Measurements from ENCODE around the gene C17orf75.
"Not testable (repeated sequence)": the region's sequence is repeated elsewhere in the genome, so short reads cannot be mapped to it uniquely, and the experiment has no call there.

Gene C17orf75

DNA sequence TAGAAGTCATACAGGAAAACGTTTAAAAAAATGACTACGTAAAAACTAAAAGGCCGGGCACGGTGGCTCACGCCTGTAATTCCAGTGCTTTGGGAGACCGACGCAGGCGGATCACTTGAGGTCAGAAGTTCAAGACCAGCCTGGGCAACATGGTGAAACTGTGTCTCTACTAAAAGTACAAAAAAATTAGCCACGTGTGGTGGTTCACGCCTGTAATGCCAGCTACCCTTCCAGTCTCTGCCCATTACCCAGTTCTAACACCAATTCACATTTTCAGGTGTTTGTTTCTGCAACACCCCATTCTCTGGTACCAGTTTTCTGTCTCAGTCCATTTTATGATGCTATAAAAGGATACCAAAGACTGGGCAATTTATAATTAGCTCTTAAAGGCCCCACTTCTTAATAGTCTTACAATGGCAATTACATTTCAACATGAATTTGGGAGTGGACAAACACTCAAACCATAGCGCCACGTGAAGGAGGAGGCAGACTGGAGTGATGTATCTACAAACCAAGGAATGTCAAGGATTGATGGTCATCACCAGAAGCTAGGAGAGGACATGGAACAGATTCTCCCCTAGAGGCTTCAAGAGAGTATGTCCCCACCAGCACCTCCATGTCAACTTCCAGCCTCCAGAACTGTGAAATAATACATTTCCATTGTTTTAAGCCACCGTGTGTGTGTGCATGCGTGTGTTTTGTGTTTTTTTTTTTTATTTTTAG lies 791 bp upstream of the C17orf75 start:
- DNase-seq, result peak; percentile 49

- peak; percentile 80 for DNase-seq
Observed at GRCh38 chr17:32341141-32341856, 674 bp downstream of the C17orf75 start.

DNA sequence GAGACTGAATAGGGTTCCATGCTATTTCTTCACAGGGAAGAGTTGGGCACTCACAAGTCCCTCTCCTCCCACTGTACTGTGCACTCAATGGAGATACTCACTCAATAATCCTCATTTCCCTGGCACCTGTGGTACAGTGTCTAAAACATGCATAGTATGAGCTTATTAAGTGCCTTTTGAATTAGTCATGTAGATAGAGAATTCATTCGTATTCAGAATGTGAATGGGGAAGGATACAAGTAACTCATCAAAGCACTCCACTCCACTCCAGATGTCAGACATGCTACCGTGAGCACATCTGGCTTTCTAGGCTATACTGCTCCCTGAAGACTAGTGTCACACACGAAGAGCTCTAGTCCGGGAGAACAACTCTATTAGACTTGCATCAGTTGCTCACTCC lies 6.3 kb downstream of the C17orf75 start:
- no peak for DNase-seq

DNA sequence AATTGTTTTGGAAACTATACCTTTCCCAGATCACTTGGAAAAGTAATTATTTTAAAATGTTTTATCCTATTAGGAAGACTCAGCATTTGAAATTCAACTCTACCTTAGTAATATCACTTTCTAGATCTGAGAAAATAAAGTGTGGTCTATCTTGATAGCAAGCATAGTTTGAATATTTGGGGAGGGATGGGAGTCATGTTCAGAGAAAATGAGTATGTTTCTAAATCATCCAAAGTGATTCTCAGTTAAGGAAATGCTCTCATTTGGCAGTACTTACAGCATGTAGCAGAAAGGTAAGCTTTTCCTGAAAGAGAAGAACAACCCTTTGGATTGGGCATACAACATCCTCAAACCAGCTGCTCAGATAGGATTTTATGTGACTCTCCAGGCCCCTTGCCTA lies 6.9 kb downstream of the C17orf75 start:
- DNase-seq, result no peak

DNA sequence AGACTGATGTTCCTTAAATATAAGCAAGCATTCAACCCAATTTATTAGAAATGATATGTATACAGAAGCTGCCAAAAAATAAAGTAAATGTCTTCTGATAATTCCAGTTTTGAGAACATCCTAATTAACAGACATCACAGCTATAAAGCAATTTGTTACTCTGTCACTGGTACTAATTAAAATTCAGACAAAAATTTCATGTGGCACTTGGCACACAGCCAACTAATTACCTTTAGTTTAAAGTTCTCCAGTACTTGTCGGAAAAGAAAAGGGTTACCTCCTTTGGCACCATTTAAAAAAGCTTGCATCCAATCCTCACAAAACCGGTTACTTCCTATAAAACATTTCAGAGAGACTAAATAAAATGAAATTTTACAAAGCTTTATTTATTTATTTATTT lies 8.8 kb downstream of the C17orf75 start:
- no peak for DNase-seq

GRCh38 chr17:32331243-32332040 lies 10.5 kb downstream of the C17orf75 start:
- peak; percentile 69 for DNase-seq

DNA sequence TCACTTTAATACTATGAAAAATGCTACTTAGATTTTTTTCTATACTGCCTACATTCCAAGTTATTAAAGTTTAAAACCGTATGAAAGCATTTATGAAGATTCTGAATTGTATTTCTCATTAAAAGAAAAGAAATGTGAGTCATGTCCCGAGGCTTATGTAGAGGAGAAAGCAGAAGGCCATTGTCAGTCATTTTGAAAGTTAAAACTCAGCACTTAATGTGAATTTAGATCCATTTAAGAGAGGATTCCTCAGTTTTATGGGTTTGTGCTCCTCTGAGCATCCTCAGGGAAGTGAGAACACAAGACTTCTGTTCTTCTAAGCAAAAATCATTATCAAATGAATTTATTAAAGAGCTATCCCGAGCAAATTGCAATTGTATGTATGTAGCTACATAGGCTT lies 11.8 kb downstream of the C17orf75 start:
- no peak for DNase-seq

DNA sequence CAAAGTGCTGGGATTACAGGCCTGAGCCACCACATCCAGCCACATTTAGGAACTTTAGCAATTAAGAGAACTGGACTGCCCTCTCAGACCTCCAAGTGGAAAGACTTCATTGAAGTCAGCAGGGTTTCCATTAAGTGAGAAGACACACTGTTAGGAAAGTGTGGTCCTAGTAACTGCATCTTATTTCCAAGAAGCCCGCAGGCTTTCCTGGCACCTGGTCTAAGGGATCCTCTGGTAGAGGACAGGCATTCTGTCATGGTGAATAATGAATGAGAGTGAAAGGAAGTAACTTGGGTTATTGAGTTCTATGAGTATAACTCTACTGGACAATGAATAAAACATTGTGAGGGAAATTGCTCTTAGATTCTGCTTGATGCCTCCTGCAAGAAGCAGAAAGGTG lies 14.1 kb downstream of the C17orf75 start:
- no peak for DNase-seq

DNA sequence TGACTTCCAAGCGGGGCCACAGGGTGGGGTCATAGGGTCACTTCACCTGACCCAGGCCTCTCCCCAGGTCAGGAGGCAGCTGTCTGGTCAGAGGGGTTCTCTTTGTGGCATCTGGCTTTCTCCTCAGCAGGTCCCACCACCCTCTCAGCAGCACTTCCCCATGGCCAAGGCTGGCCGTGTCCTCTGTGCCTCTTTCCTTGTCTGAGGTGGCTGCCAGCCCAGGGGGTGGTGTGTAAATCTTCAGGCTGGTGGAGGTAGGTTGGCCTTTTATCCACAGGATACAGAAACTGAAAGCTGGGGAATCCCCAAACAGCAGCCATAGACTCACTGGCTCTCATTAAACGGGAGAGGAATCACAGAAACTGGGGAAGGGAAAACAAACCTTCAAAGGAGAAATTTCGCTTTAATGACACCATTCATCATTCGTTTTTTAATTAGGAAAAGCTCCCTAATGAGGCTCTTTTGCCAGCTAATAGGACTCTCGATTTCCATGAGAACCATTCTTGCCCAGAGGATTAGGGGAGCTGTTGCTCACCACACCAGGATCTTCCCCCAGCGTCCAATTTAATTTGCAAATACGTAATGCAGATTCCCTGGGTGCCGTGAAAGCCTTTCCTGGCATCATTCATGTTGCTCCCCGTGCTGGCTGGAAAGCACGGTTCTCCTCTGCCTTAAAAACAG lies 18.0 kb downstream of the C17orf75 start:
- DNase-seq, result no peak

- no peak for DNase-seq
Observed at GRCh38 chr17:32323046-32323445, 18.9 kb downstream of the C17orf75 start.

DNA sequence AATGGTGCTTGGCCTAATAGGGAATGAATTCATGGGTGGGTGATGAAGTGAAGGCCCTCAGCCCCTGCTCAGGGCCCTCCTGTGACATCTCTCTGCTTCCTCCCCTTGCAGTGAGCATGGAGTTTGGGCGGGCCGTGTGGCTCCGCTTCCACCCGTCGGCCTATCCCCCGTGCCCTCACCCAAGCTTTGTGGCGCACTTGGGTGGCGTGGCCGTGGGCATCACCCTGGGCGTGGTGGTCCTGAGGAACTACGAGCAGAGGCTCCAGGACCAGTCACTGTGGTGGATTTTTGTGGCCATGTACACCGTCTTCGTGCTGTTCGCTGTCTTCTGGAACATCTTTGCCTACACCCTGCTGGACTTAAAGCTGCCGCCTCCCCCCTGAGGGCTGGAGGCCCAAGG lies 21.1 kb downstream of the C17orf75 start:
- no peak for DNase-seq

GRCh38 chr17:32320080-32320479 lies 21.9 kb downstream of the C17orf75 start:
- not testable (repeated sequence) for DNase-seq

- peak; percentile 89 for DNase-seq
Observed at GRCh38 chr17:32319548-32319905, 22.4 kb downstream of the C17orf75 start.

DNA sequence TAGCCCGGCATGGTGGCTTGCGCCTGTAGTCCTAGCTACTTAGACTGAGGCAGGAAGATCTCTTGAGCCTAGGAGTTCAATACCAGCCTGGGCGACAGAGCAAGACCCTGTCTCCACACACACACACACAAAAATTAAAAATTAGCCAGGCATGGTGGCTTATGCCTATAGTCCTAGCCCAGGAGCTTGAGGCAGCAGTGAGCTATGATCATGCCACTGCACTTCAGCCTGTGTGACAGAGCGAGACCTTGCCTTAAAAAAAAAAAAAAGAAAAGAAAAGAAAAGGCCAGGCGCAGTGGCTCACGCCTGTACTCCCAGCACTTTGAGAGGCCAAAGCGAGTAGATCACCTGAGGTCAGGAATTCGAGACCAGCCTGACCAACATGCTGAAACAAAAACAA lies 23.9 kb downstream of the C17orf75 start:
- no peak for DNase-seq

DNA sequence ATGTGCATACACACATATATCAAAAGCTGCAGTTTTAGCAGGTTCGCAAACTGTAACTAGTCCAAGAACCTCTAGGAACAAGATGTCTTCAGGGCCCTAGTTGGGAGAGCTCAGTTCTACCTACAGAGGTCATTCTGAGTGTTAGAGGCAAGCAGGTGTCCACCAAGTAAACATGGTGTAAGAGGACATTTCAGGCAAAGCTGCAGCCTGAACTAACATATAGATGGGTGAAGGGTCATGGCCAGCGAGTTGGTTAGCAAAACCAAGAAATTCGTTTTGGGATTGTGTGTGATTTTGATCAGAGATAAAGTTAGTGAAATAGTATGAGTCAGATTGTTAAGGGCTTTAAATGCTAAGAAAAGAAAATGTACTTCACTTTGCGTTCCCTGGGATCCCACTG lies 24.6 kb downstream of the C17orf75 start:
- DNase-seq, result no peak

DNA sequence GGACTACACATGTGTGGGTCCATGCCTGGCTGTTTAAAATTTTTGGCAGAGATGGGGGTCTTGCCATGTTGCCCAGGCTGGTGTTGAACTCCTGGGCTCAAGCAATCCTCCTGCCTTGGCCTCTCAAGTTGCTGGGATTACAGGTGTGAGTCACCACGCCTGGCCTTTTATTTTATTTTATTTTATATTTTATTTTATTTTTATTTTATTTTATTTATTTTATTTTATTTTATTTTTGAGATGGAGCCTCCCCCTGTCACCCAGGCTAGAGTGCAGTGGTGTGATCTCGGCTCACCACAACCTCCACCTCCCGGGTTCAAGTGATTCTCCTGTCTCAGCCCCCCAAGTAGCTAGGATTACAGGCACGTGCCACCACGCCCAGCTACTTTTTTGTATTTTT lies 25.3 kb downstream of the C17orf75 start:
- DNase-seq, result not testable (repeated sequence)

- no peak for DNase-seq
Observed at GRCh38 chr17:32315171-32315570, 26.8 kb downstream of the C17orf75 start.

- no peak for DNase-seq
Observed at GRCh38 chr17:32314636-32315035, 27.3 kb downstream of the C17orf75 start.

GRCh38 chr17:32311028-32311536 lies 30.9 kb downstream of the C17orf75 start:
- no peak for DNase-seq

GRCh38 chr17:32307658-32308057 lies 34.3 kb downstream of the C17orf75 start:
- no peak for DNase-seq

- DNase-seq, result no peak
Observed at GRCh38 chr17:32305049-32305448, 36.9 kb downstream of the C17orf75 start.

GRCh38 chr17:32303781-32304288 lies 38.1 kb downstream of the C17orf75 start:
- no peak for DNase-seq
